Endothelial cell of umbilical vein (primary cell): ENCODE results near the gene LRRC47. TPM values are rescaled to one million over a fixed set of nuclear protein-coding genes. Genes with fewer than 3 reads are reported as not detected.

ENCODE experiments used
- BruUV-seq: library from RNA; stranded (reverse); fragments of 400-500 nt; replicated peaks from 2 replicates; lab custom pipeline; 2021; lab: Mats Ljungman, UMichigan
- CTCF ChIA-PET: fragments of 300-600, 350-600 bp; sonication (Branson Sonifier 250); formaldehyde crosslinking; loops from one replicate; lab custom pipeline; 2021; ENCODE audit warnings: antibody characterized with exemption, inconsistent platforms; lab: Charles Lee
- POLR2A ChIA-PET: fragments of 300-600, 350-600 bp; sonication (Branson Sonifier 250); formaldehyde crosslinking; loops from one replicate; lab custom pipeline; 2021; ENCODE audit warnings: antibody characterized with exemption, inconsistent platforms; lab: Charles Lee
- DNase-seq: peaks from one replicate; pipeline ENCODE4 v3.0.0-alpha.2; 2011; ENCODE audit warnings: low read depth, low spot score
- FAIRE-seq: peaks from 2 replicates; lab custom pipeline; 2011; peaks lifted over from hg19 to GRCh38; lab: Jason Lieb, UNC
- H2AFZ ChIP-seq: 2 replicates; pipeline ENCODE4 v1.6.0; 2012; ENCODE audit warnings: low read depth, low read length, control low read depth, inconsistent platforms
- H3K27ac ChIP-seq: 2 replicates; pipeline ENCODE4 v1.5.1; 2011; ENCODE audit warnings: low read depth, mild to moderate bottlenecking, control low read depth, low read length, moderate library complexity; ENCODE audit not compliant: insufficient read depth
- H3K27me3 ChIP-seq, 2 experiments: 2 replicates each; pipeline versions ENCODE4 v1.6.0 to v1.6.1; 2011; ENCODE audit warnings: low read length in 2 of 2, mixed read lengths in 1 of 2; ENCODE audit not compliant: control insufficient read depth in 2 of 2, insufficient read depth in 2 of 2
- H3K36me3 ChIP-seq, 2 experiments: 2 replicates in 1 of 2; 3 replicates in 1 of 2; pipeline ENCODE4 v1.5.1; 2011; ENCODE audit warnings: low read length in 2 of 2, mild to moderate bottlenecking in 1 of 2, moderate library complexity in 1 of 2; ENCODE audit not compliant: control insufficient read depth in 2 of 2, insufficient read depth in 2 of 2; ENCODE audit errors: extremely low read depth in 1 of 2
- H3K4me1 ChIP-seq: 3 replicates; pipeline ENCODE4 v1.5.1; 2011; ENCODE audit warnings: mild to moderate bottlenecking, low read length; ENCODE audit not compliant: control insufficient read depth, insufficient read depth; ENCODE audit errors: extremely low read depth
- H3K4me2 ChIP-seq: 2 replicates; pipeline ENCODE4 v1.6.1; 2011; ENCODE audit warnings: low read length, control low read depth, mixed read lengths; ENCODE audit not compliant: insufficient read depth
- H3K4me3 ChIP-seq, 3 experiments: fragments of 200-600 bp in 1 of 3; sonication (generic), shearing (Covaris generic) in 1 of 3; replicated peaks in 1 of 3; 2 replicates each; pipeline ENCODE4 v1.5.1; 2011 to 2016; ENCODE audit warnings: control low read depth in 3 of 3, low read length in 3 of 3, mild to moderate bottlenecking in 2 of 3, inconsistent platforms in 1 of 3, low read depth in 1 of 3, moderate library complexity in 1 of 3; ENCODE audit not compliant: insufficient read depth in 1 of 3
- H3K79me2 ChIP-seq: 2 replicates; pipeline ENCODE4 v1.6.0; 2012; ENCODE audit warnings: low read length, inconsistent platforms; ENCODE audit not compliant: control insufficient read depth, insufficient read depth
- H3K9ac ChIP-seq: replicated peaks from 2 replicates; pipeline ENCODE3; 2011; ENCODE audit warnings: low read length, control low read depth; ENCODE audit not compliant: insufficient read depth; ENCODE audit errors: extremely low read depth
- H3K9me1 ChIP-seq: replicated peaks from 3 replicates; pipeline ENCODE4 v1.6.0; 2011; ENCODE audit warnings: mild to moderate bottlenecking, low read length; ENCODE audit not compliant: control insufficient read depth, insufficient read depth; ENCODE audit errors: extremely low read depth
- H3K9me3 ChIP-seq: replicated peaks from 2 replicates; pipeline ENCODE4 v1.5.1; 2012; ENCODE audit warnings: low read length, inconsistent platforms; ENCODE audit not compliant: control insufficient read depth, insufficient read depth
- H4K20me1 ChIP-seq: replicated peaks from 2 replicates; pipeline ENCODE3; 2011; ENCODE audit warnings: mild to moderate bottlenecking, low read length; ENCODE audit not compliant: control insufficient read depth, insufficient read depth; ENCODE audit errors: extremely low read depth
- EZH2 ChIP-seq: IDR thresholded peaks from 2 replicates; pipeline ENCODE4 v1.6.1; 2012; ENCODE audit warnings: borderline replicate concordance, low read depth, mild to moderate bottlenecking, moderate library complexity, low read length, inconsistent platforms; ENCODE audit not compliant: severe bottlenecking
- FOS ChIP-seq: IDR thresholded peaks from 2 replicates; pipeline ENCODE4 v1.6.1; 2011; ENCODE audit warnings: mild to moderate bottlenecking, low read length, moderate library complexity, borderline replicate concordance; ENCODE audit not compliant: insufficient read depth
- GATA2 ChIP-seq: IDR thresholded peaks from 2 replicates; pipeline ENCODE4 v1.7.0; 2011; ENCODE audit warnings: low read depth, mild to moderate bottlenecking, moderate library complexity, mixed read lengths, low read length; ENCODE audit not compliant: insufficient read length, insufficient read depth
- JUN ChIP-seq: IDR thresholded peaks from 2 replicates; pipeline ENCODE4 v1.6.1; 2011; ENCODE audit warnings: borderline replicate concordance, low read depth; ENCODE audit not compliant: insufficient read length, insufficient read depth
- MAX ChIP-seq: IDR thresholded peaks from 2 replicates; pipeline ENCODE4 v1.6.1; 2011; ENCODE audit not compliant: insufficient read depth, insufficient read length
- MYC ChIP-seq: IDR thresholded peaks from one replicate; pipeline ENCODE4 v1.6.1; 2011; ENCODE audit warnings: mild to moderate bottlenecking, low read depth, low read length
- POLR2A ChIP-seq: IDR thresholded peaks from 2 replicates; pipeline ENCODE4 v1.6.1; 2012; ENCODE audit warnings: low read depth, mild to moderate bottlenecking, control low read depth, low read length
- POLR2AphosphoS5 ChIP-seq: IDR thresholded peaks from 2 replicates; pipeline ENCODE4 v1.6.1; 2012; ENCODE audit warnings: low read depth, mild to moderate bottlenecking, control low read depth, low read length, moderate library complexity; ENCODE audit not compliant: insufficient read depth
- dilution Hi-C: fragments of 300-500 bp; cut with MboI; formaldehyde crosslinking; loops from one replicate; pipeline ENCODE4 v1.15.0; 2019; ENCODE audit warnings: low sequenced_read_pairs; ENCODE audit not compliant: extremely low pct_ligation_motif_present
- intact Hi-C: fragments of 100-400 bp; cut with micrococcal nuclease; formaldehyde crosslinking; loops from one replicate; pipeline ENCODE4 v1.10.0; 2022
- polyA plus RNA-seq, 4 experiments: library from polyadenylated mRNA; depleted of rRNA in 3 of 4; stranded (reverse) in 3 of 4; unstranded in 1 of 4; fragments of >200 nt; gene quantifications; 2 replicates each; pipeline versions ENCODE4 v1.2.1 to v1.2.3, GENCODE V29; 2011 to 2012; ENCODE audit warnings: missing spikeins in 1 of 4
- total RNA-seq: library from RNA; stranded (reverse); gene quantifications from 2 replicates; pipeline ENCODE4 v1.2.3, GENCODE V29; 2021
- TF ChIP-seq, protein P1 (sequence below), 2 donors: IDR thresholded peaks; 1 replicate in 1 of 2; 2 replicates in 1 of 2; pipeline ENCODE4 v1.5.1; 2011; ENCODE audit warnings: low read length in 2 of 2, mild to moderate bottlenecking in 2 of 2, moderate library complexity in 2 of 2, control low read depth in 1 of 2, inconsistent platforms in 1 of 2, low read depth in 1 of 2; ENCODE audit not compliant: insufficient read depth in 1 of 2; ENCODE audit errors: extremely low read depth in 1 of 2

Gene LRRC47
- total and polyA plus RNA-seq, 2 donors (not counting 3 experiments of a cell fraction or from before 2014, with no cell fraction given), result 23.7 to 42.5 TPM

GRCh38 chr1:3736708-3737107 is 59.6 kb downstream of the LRRC47 start:
- H3K27ac ChIP-seq, result no peak overlapping the region
- dilution Hi-C loops, result no loop called here
- no peak overlapping the region for H3K9ac ChIP-seq
- no TSS peak for BruUV-seq
- no peak overlapping the region for H3K4me3 ChIP-seq
- POLR2A ChIA-PET, result no interaction called here
- no peaks in the 10 kb centered on the region for H3K27me3 ChIP-seq
- H3K9me1 ChIP-seq, result no peaks in the 10 kb centered on the region
- no peak for DNase-seq
- no peak overlapping the region for H2AFZ ChIP-seq
- no peaks in the 10 kb centered on the region for H3K9me3 ChIP-seq
- no peaks in the 10 kb centered on the region for H3K79me2 ChIP-seq
- H4K20me1 ChIP-seq, result no peaks in the 10 kb centered on the region
- FAIRE-seq, result no peak
- H3K4me2 ChIP-seq, result no peak overlapping the region
- H3K4me1 ChIP-seq, result no peaks in the 10 kb centered on the region
- no peak for TF ChIP-seq EZH2
- no peak for TF ChIP-seq GATA2
- TF ChIP-seq JUN, result no peak
- TF ChIP-seq MAX, result no peak
- CTCF ChIA-PET, result interaction anchor here (3.5 kb wide), 1 partner anchor 12 kb away, joined by 25 read pairs; no protein-coding TSS in a partner anchor
- intact Hi-C loops, result no loop called here
- peaks cover 4 to 16% of the 10 kb centered on the region in 2 experiments for H3K36me3 ChIP-seq

DNA sequence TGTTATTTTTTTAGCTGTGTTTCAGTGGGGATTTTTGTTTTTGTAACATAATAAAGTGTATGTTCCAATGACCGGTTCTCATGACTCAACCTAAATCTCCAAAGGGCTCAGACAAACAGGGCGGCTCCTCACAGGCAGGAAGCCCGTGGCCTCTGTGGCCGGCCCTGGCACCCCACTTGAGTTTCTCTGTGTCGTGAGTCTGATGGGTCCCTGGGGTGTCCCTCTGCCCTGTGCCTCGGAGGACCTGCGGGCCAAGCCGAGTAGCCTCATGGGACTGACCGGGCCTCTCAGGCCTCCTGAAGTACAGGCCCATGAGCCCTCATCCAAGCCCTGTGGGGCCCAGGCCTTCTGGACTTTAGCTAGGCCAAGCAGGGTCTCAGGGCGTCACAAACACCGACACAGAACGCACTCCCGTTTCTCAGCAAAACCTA is 60.2 kb downstream of the LRRC47 start:
- H3K9me3 ChIP-seq, result no peaks in the 10 kb centered on the region
- H3K27me3 ChIP-seq, result no peaks in the 10 kb centered on the region
- FAIRE-seq (no peak), DNase-seq (no peak)
- dilution Hi-C loops (no loop called here), intact Hi-C loops (no loop called here)
- ChIA-PET CTCF (interaction anchor here (3.5 kb wide), 1 partner anchor 12 kb away, joined by 25 read pairs; no protein-coding TSS in a partner anchor), POLR2A (no interaction called here)
- H3K79me2 ChIP-seq, result no peaks in the 10 kb centered on the region
- no peak overlapping the region for H3K4me2 ChIP-seq
- no peak overlapping the region for H2AFZ ChIP-seq
- no peak overlapping the region for H3K27ac ChIP-seq
- H4K20me1 ChIP-seq, result no peaks in the 10 kb centered on the region
- H3K4me3 ChIP-seq, result no peak overlapping the region
- H3K9me1 ChIP-seq, result no peaks in the 10 kb centered on the region
- no peak for TF ChIP-seq MYC
- no peak for TF ChIP-seq POLR2A
- no peak for TF ChIP-seq MAX
- TF ChIP-seq JUN, result no peak
- no peak for TF ChIP-seq GATA2
- TF ChIP-seq FOS, result no peak
- no peak for TF ChIP-seq EZH2
- TF ChIP-seq, protein P1, sequence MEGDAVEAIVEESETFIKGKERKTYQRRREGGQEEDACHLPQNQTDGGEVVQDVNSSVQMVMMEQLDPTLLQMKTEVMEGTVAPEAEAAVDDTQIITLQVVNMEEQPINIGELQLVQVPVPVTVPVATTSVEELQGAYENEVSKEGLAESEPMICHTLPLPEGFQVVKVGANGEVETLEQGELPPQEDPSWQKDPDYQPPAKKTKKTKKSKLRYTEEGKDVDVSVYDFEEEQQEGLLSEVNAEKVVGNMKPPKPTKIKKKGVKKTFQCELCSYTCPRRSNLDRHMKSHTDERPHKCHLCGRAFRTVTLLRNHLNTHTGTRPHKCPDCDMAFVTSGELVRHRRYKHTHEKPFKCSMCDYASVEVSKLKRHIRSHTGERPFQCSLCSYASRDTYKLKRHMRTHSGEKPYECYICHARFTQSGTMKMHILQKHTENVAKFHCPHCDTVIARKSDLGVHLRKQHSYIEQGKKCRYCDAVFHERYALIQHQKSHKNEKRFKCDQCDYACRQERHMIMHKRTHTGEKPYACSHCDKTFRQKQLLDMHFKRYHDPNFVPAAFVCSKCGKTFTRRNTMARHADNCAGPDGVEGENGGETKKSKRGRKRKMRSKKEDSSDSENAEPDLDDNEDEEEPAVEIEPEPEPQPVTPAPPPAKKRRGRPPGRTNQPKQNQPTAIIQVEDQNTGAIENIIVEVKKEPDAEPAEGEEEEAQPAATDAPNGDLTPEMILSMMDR (IDR thresholded peaks at IDR 0.05; ENCODE audit: extremely low read depth in 1 of 2, insufficient read depth in 1 of 2, low read depth in 1 of 2, low read length in 2 of 2), result no peak
- no peak for TF ChIP-seq POLR2AphosphoS5
- H3K36me3 ChIP-seq, result peaks cover 4 to 12% of the 10 kb centered on the region in 2 experiments
- no peak overlapping the region for H3K9ac ChIP-seq
- BruUV-seq, result no TSS peak
- no peaks in the 10 kb centered on the region for H3K4me1 ChIP-seq
